Neural cell (in vitro differentiated cells): ENCODE results near the gene RCAN3.

Experiments
- CTCF ChIP-seq: fragments of 450-650 bp; IDR thresholded peaks from 2 replicates; pipeline ENCODE4 v1.5.1; 2014; ENCODE audit warnings: antibody characterized with exemption, mild to moderate bottlenecking, moderate library complexity; ENCODE audit not compliant: poor library complexity, severe bottlenecking
- EP300 ChIP-seq: fragments of 450-650 bp; conservative IDR thresholded peaks from 2 replicates; pipeline ENCODE4 v1.6.1; 2014; ENCODE audit warnings: antibody characterized with exemption, mild to moderate bottlenecking, moderate library complexity; ENCODE audit not compliant: poor library complexity, severe bottlenecking
- EZH2 ChIP-seq: fragments of 200-600, 300-800 bp; shearing (Covaris generic), sonication (generic); IDR thresholded peaks from 2 replicates; pipeline ENCODE4 v1.6.1; 2014; ENCODE audit warnings: antibody characterized with exemption, low read length, borderline replicate concordance, mild to moderate bottlenecking; ENCODE audit not compliant: insufficient read depth, poor library complexity, severe bottlenecking
- MXI1 ChIP-seq: fragments of 450-650 bp; conservative IDR thresholded peaks from 2 replicates; pipeline ENCODE4 v1.6.1; 2014; ENCODE audit warnings: antibody characterized with exemption, mild to moderate bottlenecking; ENCODE audit not compliant: poor library complexity, severe bottlenecking
- POLR2AphosphoS5 ChIP-seq: IDR thresholded peaks from 2 replicates; pipeline ENCODE4 v1.6.1; 2012
- RAD21 ChIP-seq: fragments of 450-650 bp; conservative IDR thresholded peaks from 2 replicates; pipeline ENCODE4 v1.6.1; 2014; ENCODE audit warnings: antibody characterized with exemption, mild to moderate bottlenecking, moderate library complexity
- REST ChIP-seq: IDR thresholded peaks from 2 replicates; pipeline ENCODE4 v1.6.1; 2012; ENCODE audit warnings: borderline replicate concordance
- SMC3 ChIP-seq: fragments of 450-650 bp; conservative IDR thresholded peaks from 2 replicates; pipeline ENCODE4 v1.6.1; 2014; ENCODE audit warnings: antibody characterized with exemption, mild to moderate bottlenecking, moderate library complexity; ENCODE audit not compliant: poor library complexity

- TF ChIP-seq CTCF (no peak), EZH2 (no peak), POLR2AphosphoS5 (no peak), SMC3 (no peak), RAD21 (no peak), EP300 (no peak), MXI1 (no peak), REST (no peak)
Observed at GRCh38 chr1:24564695-24565094, 62.1 kb downstream of the RCAN3 start.
